ENCODE results near the gene RARRES1.

Gene RARRES1

GRCh38 chr3:158678687-158679086 lies 53.6 kb downstream of the RARRES1 start:
- Histone ChIP-seq H3K4me1 (ENCODE audit: control insufficient read depth in 2 of 2, insufficient read depth in 2 of 2, low read length in 2 of 2) (no peaks in the 10 kb centered on the region), H3K9ac (ENCODE audit: low read depth in 1 of 2, low read length in 2 of 2) (no peak overlapping the region), H3K4me3 (ENCODE audit: low read length in 2 of 2) (no peak overlapping the region), H3K27me3 (ENCODE audit: control insufficient read depth in 2 of 2, insufficient read depth in 2 of 2, low read length in 2 of 2) (no peaks in the 10 kb centered on the region), H3K27ac (ENCODE audit: low read depth in 2 of 2, low read length in 2 of 2) (no peak overlapping the region), H3K9me3 (ENCODE audit: control insufficient read depth in 2 of 2, low read length in 2 of 2) (no peaks in the 10 kb centered on the region), H3K36me3 (ENCODE audit: control insufficient read depth in 2 of 2, insufficient read depth in 2 of 2, low read length in 2 of 2) (peaks cover 0 to 7% of the 10 kb centered on the region in 2 donors)

DNA sequence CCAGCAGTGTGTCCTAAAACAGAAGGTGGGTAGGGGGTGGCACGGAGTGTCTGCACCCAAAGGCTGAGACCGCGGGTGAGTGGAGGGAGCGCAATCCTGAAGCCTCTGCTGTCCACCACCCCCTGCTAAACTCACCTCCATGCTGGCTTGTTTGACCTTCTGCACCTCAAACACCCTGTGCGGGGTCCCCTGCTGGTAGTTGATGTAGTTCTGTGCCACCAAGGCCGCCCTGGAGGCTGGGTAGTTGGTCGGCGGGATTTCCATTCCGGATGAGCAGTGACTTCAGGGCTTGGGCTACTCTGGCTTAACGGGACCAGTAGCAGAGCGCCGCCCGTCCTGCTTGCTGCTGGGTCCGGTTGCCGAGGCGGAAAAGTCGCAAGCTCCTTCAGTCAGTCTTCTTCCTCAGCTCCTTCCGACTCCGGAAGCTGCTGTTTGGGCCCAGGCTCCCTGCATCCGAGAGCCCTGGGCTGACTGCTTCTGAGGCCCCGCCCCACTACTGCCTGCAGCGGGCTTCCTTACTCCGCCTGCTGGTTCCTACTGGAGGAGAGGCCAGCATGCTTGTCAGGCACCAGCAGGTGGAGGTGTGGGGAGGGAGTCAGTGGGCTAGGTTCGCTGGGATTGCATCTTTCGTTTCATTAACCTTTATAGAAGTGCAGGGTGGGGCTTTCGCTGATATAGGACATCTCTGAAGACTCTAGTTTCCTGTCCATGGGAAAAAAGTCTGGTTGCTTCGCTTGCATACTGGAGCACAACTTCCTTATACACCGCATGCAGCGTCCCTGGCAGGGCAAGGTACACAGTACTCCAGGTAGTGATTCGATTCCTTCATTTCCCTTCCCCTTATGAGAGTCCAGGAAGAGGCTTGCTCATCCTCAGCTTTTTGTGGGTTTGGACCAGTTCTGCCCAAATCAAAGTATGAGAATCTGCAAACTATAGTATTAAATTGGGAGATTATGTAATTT lies 59.8 kb downstream of the RARRES1 start, which contains the start of gene LXN:
LXN (minus strand) TSS at position 434 of the 962 bp plus-strand sequence; CDS start at position 264, 170 bp downstream.
- peak within 1 kb of the TSS; percentile 81 to 93 for H3K4me3 ChIP-seq (ENCODE audit: low read length in 2 of 2)
- no peaks in the 10 kb centered on the region for H3K27me3 ChIP-seq (ENCODE audit: control insufficient read depth in 2 of 2, insufficient read depth in 2 of 2, low read length in 2 of 2)
- peak within 1 kb of the TSS; percentile 83 to 91 for H3K27ac ChIP-seq (ENCODE audit: low read depth in 2 of 2, low read length in 2 of 2)
- H3K4me1 ChIP-seq (ENCODE audit: control insufficient read depth in 2 of 2, insufficient read depth in 2 of 2, low read length in 2 of 2) = peaks cover 6 to 8% of the 10 kb centered on the region in 2 donors
- H3K36me3 ChIP-seq (ENCODE audit: control insufficient read depth in 2 of 2, insufficient read depth in 2 of 2, low read length in 2 of 2) = peaks cover 15 to 20% of the 10 kb centered on the region in 2 donors
- H3K9ac ChIP-seq (ENCODE audit: low read depth in 1 of 2, low read length in 2 of 2) = peak within 1 kb of the TSS; percentile 85 to 90
- H3K9me3 ChIP-seq (ENCODE audit: control insufficient read depth in 2 of 2, low read length in 2 of 2) = no peaks in the 10 kb centered on the region

DNA sequence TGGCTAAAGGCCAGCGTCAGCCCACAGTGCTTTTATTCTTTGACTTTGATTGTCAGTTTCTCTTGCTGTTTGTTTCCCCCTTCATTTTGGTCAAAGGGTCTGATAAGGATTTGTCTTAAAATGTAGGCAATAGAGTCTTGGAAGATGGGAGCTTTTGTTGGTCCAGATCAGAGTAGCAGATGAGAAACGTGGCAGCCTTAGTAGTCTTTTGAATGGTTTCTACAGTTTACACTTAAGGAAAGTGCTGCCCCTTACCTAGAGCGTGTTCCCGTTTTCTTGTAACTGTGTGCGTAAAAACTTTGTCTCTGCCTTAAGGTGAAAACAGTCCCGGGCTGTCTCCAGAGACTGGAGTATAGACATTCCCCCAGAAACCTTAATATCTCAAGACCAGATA lies 60.4 kb downstream of the RARRES1 start:
- peak overlapping the region; percentile 83 to 91 for H3K27ac ChIP-seq (ENCODE audit: low read depth in 2 of 2, low read length in 2 of 2)
- H3K4me1 ChIP-seq (ENCODE audit: control insufficient read depth in 2 of 2, insufficient read depth in 2 of 2, low read length in 2 of 2) = peaks cover 6 to 8% of the 10 kb centered on the region in 2 donors
- peaks cover 17 to 26% of the 10 kb centered on the region in 2 donors for H3K36me3 ChIP-seq (ENCODE audit: control insufficient read depth in 2 of 2, insufficient read depth in 2 of 2, low read length in 2 of 2)
- peak overlapping the region; percentile 81 to 93 for H3K4me3 ChIP-seq (ENCODE audit: low read length in 2 of 2)
- peak overlapping the region; percentile 85 to 90 for H3K9ac ChIP-seq (ENCODE audit: low read depth in 1 of 2, low read length in 2 of 2)
- H3K27me3 ChIP-seq (ENCODE audit: control insufficient read depth in 2 of 2, insufficient read depth in 2 of 2, low read length in 2 of 2) = no peaks in the 10 kb centered on the region
- H3K9me3 ChIP-seq (ENCODE audit: control insufficient read depth in 2 of 2, low read length in 2 of 2) = no peaks in the 10 kb centered on the region

DNA sequence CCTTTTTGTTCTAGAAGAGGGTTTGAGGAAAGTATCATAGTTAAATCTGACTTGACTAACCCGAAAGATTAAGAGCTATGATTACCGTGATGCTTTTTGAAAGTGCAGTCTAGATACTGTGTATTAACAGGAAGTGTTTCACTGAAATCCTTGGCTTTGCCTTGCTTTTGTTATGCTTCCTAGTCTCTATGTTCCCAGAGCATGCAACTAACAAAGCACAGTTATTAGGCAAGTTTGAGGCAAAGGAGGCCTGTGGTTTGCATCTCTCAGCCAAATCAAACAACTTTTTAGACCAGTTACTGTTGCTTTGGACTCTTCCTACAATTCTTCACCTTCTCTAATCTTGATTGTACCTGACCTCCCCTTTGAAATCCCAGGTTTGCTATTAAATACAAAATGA lies 63.8 kb downstream of the RARRES1 start:
- Histone ChIP-seq H3K36me3 (ENCODE audit: control insufficient read depth in 2 of 2, insufficient read depth in 2 of 2, low read length in 2 of 2) (peaks cover 47% of the 10 kb centered on the region in 2 donors), H3K9me3 (ENCODE audit: control insufficient read depth in 2 of 2, low read length in 2 of 2) (no peaks in the 10 kb centered on the region), H3K27ac (ENCODE audit: low read depth in 2 of 2, low read length in 2 of 2) (no peak overlapping the region), H3K9ac (ENCODE audit: low read depth in 1 of 2, low read length in 2 of 2) (no peak overlapping the region), H3K27me3 (ENCODE audit: control insufficient read depth in 2 of 2, insufficient read depth in 2 of 2, low read length in 2 of 2) (no peaks in the 10 kb centered on the region), H3K4me3 (ENCODE audit: low read length in 2 of 2) (no peak overlapping the region), H3K4me1 (ENCODE audit: control insufficient read depth in 2 of 2, insufficient read depth in 2 of 2, low read length in 2 of 2) (peaks cover 6 to 8% of the 10 kb centered on the region in 2 donors)

DNA sequence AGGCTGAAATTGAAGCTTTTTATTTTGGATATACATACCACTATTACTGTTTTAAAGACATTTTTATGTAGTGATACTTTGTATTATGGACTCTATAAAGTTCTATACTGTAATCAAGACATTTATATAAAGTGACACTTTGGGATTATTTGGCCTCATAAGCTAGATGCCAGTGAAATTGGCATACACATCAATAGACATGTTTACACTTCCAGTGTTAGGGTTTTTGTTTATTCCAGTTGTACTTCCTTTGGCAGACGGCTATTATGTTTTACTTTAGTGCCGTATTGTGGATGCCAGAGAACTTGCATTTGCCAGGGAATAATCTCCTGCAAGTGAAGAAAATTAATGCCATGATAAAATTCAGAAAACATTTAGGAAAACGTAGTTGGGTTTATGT lies 65.8 kb downstream of the RARRES1 start:
- Histone ChIP-seq H3K9me3 (ENCODE audit: control insufficient read depth in 2 of 2, low read length in 2 of 2) (no peaks in the 10 kb centered on the region), H3K9ac (ENCODE audit: low read depth in 1 of 2, low read length in 2 of 2) (no peak overlapping the region), H3K27me3 (ENCODE audit: control insufficient read depth in 2 of 2, insufficient read depth in 2 of 2, low read length in 2 of 2) (no peaks in the 10 kb centered on the region), H3K4me3 (ENCODE audit: low read length in 2 of 2) (no peak overlapping the region), H3K27ac (ENCODE audit: low read depth in 2 of 2, low read length in 2 of 2) (no peak overlapping the region), H3K36me3 (ENCODE audit: control insufficient read depth in 2 of 2, insufficient read depth in 2 of 2, low read length in 2 of 2) (peaks cover 57 to 61% of the 10 kb centered on the region in 2 donors), H3K4me1 (ENCODE audit: control insufficient read depth in 2 of 2, insufficient read depth in 2 of 2, low read length in 2 of 2) (peaks cover 0 to 6% of the 10 kb centered on the region in 2 donors)

DNA sequence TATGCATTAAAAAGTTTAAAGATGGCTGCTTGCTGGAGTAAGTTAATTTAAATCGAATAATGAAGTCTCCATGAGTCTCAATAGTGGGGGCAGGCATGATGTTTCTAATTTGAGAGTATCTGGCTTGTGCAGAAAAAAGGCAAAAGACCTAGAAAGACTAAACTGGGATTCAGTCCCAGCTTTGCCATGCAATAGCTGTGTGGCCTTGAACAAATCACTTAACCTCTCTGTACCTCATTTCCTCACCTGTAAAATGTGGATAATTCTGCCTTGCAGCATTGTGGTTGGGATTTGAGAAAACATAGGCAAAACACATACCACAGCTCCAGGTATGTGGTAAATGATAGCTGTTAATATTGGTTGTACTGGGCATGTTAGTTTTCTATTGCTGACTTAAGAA lies 68.4 kb downstream of the RARRES1 start:
- H3K4me3 ChIP-seq (ENCODE audit: low read length in 2 of 2) = no peak overlapping the region
- H3K36me3 ChIP-seq (ENCODE audit: control insufficient read depth in 2 of 2, insufficient read depth in 2 of 2, low read length in 2 of 2) = peaks cover 58 to 68% of the 10 kb centered on the region in 2 donors
- H3K27me3 ChIP-seq (ENCODE audit: control insufficient read depth in 2 of 2, insufficient read depth in 2 of 2, low read length in 2 of 2) = no peaks in the 10 kb centered on the region
- no peak overlapping the region for H3K27ac ChIP-seq (ENCODE audit: low read depth in 2 of 2, low read length in 2 of 2)
- no peaks in the 10 kb centered on the region for H3K9me3 ChIP-seq (ENCODE audit: control insufficient read depth in 2 of 2, low read length in 2 of 2)
- H3K9ac ChIP-seq (ENCODE audit: low read depth in 1 of 2, low read length in 2 of 2) = no peak overlapping the region
- H3K4me1 ChIP-seq (ENCODE audit: control insufficient read depth in 2 of 2, insufficient read depth in 2 of 2, low read length in 2 of 2) = peaks cover 0 to 7% of the 10 kb centered on the region in 2 donors

DNA sequence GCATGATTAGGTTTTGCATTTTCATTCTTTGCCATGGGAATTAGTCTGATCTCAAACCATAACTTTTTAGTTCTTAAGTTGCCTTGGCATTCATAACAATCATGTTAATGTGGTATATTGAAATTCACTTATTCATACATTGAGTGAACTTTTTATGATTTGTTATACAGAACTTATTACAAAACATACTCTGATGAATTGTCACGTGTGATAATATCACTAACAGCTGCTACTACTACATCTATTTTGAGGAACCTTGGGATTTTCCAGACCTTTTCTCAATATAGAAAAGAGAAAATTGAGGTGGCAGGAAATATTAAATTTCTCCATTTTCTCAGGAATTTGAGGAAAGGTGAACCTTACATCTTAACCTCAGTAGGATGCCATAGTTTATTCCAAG lies 69.0 kb downstream of the RARRES1 start:
- Histone ChIP-seq H3K36me3 (ENCODE audit: control insufficient read depth in 2 of 2, insufficient read depth in 2 of 2, low read length in 2 of 2) (peaks cover 58 to 65% of the 10 kb centered on the region in 2 donors), H3K9me3 (ENCODE audit: control insufficient read depth in 2 of 2, low read length in 2 of 2) (no peaks in the 10 kb centered on the region), H3K27ac (ENCODE audit: low read depth in 2 of 2, low read length in 2 of 2) (no peak overlapping the region), H3K4me1 (ENCODE audit: control insufficient read depth in 2 of 2, insufficient read depth in 2 of 2, low read length in 2 of 2) (peaks cover 0 to 7% of the 10 kb centered on the region in 2 donors), H3K9ac (ENCODE audit: low read depth in 1 of 2, low read length in 2 of 2) (no peak overlapping the region), H3K4me3 (ENCODE audit: low read length in 2 of 2) (no peak overlapping the region), H3K27me3 (ENCODE audit: control insufficient read depth in 2 of 2, insufficient read depth in 2 of 2, low read length in 2 of 2) (no peaks in the 10 kb centered on the region)

DNA sequence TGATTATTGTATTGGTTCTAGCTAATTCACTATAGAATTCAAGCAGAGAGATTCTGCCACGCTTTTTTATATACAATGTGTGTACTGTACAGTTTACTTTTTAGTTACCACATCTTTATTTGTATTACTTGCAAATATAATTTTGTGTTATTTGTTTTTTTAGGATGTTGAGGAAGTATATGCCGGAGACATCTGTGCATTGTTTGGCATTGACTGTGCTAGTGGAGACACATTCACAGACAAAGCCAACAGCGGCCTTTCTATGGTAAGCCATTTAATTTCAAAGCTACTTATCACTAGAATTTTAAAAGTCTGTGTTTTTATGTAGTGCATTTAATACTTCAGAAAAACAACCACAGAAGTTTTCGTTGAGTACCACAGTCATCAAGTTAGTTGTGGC lies 71.5 kb downstream of the RARRES1 start:
- no peak overlapping the region for H3K9ac ChIP-seq (ENCODE audit: low read depth in 1 of 2, low read length in 2 of 2)
- peaks cover 0 to 7% of the 10 kb centered on the region in 2 donors for H3K4me1 ChIP-seq (ENCODE audit: control insufficient read depth in 2 of 2, insufficient read depth in 2 of 2, low read length in 2 of 2)
- H3K4me3 ChIP-seq (ENCODE audit: low read length in 2 of 2) = no peak overlapping the region
- H3K9me3 ChIP-seq (ENCODE audit: control insufficient read depth in 2 of 2, low read length in 2 of 2) = no peaks in the 10 kb centered on the region
- peaks cover 44 to 57% of the 10 kb centered on the region in 2 donors for H3K36me3 ChIP-seq (ENCODE audit: control insufficient read depth in 2 of 2, insufficient read depth in 2 of 2, low read length in 2 of 2)
- H3K27me3 ChIP-seq (ENCODE audit: control insufficient read depth in 2 of 2, insufficient read depth in 2 of 2, low read length in 2 of 2) = no peaks in the 10 kb centered on the region
- no peak overlapping the region for H3K27ac ChIP-seq (ENCODE audit: low read depth in 2 of 2, low read length in 2 of 2)

DNA sequence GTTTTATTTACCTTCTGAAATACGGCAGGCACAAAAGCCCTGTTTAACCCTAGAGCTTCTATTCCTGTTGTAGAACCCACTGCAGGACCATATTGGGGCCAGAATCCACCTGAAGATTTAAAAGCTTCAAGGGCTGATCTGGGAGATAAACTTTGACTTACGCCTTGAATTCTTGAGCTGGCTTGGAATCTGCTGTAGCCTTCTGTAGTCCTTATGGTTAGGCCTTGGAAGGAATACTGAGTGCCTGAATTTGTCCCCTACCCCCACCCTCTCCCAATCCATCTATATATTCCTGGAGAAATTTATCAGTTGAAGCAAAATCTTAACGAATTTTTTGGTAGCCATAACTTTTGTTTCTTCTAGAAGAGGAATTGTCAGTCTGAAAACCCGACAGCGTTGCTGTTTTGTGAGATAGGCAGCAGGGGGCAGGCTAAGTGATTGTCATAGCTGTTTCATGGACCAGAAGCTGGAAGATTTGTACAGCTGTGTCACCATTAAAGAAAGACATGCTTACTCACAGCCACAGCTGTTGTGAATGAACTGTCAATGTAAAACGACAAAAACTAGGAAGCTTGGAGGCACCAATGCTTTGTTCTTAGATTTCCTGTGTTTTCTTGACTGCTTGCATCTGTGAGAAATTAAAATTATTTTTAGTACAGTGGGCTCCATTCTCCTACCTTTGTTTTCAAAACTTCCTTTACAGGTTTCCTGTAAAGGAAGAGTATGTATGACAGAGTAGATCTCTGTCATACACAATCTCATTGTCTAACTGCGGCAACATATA lies 72.6 kb downstream of the RARRES1 start:
- Histone ChIP-seq H3K4me3 (ENCODE audit: low read length in 2 of 2) (no peak overlapping the region), H3K27me3 (ENCODE audit: control insufficient read depth in 2 of 2, insufficient read depth in 2 of 2, low read length in 2 of 2) (no peaks in the 10 kb centered on the region), H3K4me1 (ENCODE audit: control insufficient read depth in 2 of 2, insufficient read depth in 2 of 2, low read length in 2 of 2) (peaks cover 0 to 7% of the 10 kb centered on the region in 2 donors), H3K9ac (ENCODE audit: low read depth in 1 of 2, low read length in 2 of 2) (no peak overlapping the region), H3K9me3 (ENCODE audit: control insufficient read depth in 2 of 2, low read length in 2 of 2) (no peaks in the 10 kb centered on the region), H3K27ac (ENCODE audit: low read depth in 2 of 2, low read length in 2 of 2) (no peak overlapping the region), H3K36me3 (ENCODE audit: control insufficient read depth in 2 of 2, insufficient read depth in 2 of 2, low read length in 2 of 2) (peaks cover 46 to 52% of the 10 kb centered on the region in 2 donors)

DNA sequence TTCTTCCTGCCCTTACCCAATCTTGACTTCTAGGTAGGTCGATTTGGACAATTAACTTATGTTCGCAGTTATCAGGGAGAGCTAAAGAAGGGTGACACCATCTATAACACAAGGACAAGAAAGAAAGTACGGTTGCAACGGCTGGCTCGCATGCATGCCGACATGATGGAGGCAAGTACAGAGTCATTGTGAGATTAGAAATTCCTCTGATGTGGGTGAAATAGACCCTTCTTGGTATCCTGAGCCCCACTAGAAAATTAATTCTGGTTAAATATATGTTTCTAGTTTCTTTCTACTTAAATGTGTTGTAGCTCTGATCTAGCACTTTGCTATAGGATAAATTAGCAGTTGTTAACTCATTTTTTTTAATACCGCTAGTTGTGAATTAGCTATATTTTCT lies 73.4 kb downstream of the RARRES1 start:
- Histone ChIP-seq H3K9me3 (ENCODE audit: control insufficient read depth in 2 of 2, low read length in 2 of 2) (no peaks in the 10 kb centered on the region), H3K36me3 (ENCODE audit: control insufficient read depth in 2 of 2, insufficient read depth in 2 of 2, low read length in 2 of 2) (peaks cover 48 to 50% of the 10 kb centered on the region in 2 donors), H3K4me1 (ENCODE audit: control insufficient read depth in 2 of 2, insufficient read depth in 2 of 2, low read length in 2 of 2) (peaks cover 0 to 7% of the 10 kb centered on the region in 2 donors), H3K4me3 (ENCODE audit: low read length in 2 of 2) (no peak overlapping the region), H3K9ac (ENCODE audit: low read depth in 1 of 2, low read length in 2 of 2) (no peak overlapping the region), H3K27me3 (ENCODE audit: control insufficient read depth in 2 of 2, insufficient read depth in 2 of 2, low read length in 2 of 2) (no peaks in the 10 kb centered on the region), H3K27ac (ENCODE audit: low read depth in 2 of 2, low read length in 2 of 2) (no peak overlapping the region)
